NCI-H446 (cell line): ENCODE results near the gene ARMCX4.
A peak's percentile ranks its signal among the peaks of the same experiment; 100 is the strongest.
"Not testable (repeated sequence)": the region's sequence is repeated elsewhere in the genome, so short reads cannot be mapped to it uniquely, and the experiment has no call there.

Source experiments
- DNase-seq, 2 experiments: peaks; one replicate each; lab custom pipeline; 2025; lab: John Stamatoyannopoulos, UW

The ARMCX4 gene

GRCh38 chrX:101485212-101485949 lies at the start of gene ARMCX4:
Gene ARMCX4, plus strand, starts transcription at chrX:101485456. Its CDS starts 3,134 bp downstream, at chrX:101488590.
- peak; percentile 55 to 80 for DNase-seq

GRCh38 chrX:101442085-101442484 lies 43.2 kb upstream of the ARMCX4 start:
- no peak for DNase-seq

- DNase-seq: no peak
These were observed 36.0 kb upstream of the ARMCX4 start for GRCh38 chrX:101449279-101449678.

GRCh38 chrX:101450085-101450484 lies 35.2 kb upstream of the ARMCX4 start:
- no peak for DNase-seq

- no peak for DNase-seq
These were observed 34.3 kb upstream of the ARMCX4 start for GRCh38 chrX:101450961-101451360.

- no peak for DNase-seq
These were observed 33.2 kb upstream of the ARMCX4 start for GRCh38 chrX:101452056-101452455.

- no peak for DNase-seq
These were observed 24.6 kb upstream of the ARMCX4 start for GRCh38 chrX:101460669-101461068.

GRCh38 chrX:101462892-101463291 lies 22.4 kb upstream of the ARMCX4 start:
- peak; percentile 21 to 39 for DNase-seq

- no peak for DNase-seq
These were observed 6.9 kb upstream of the ARMCX4 start for GRCh38 chrX:101478366-101478765.

GRCh38 chrX:101482296-101482695 lies 3.0 kb upstream of the ARMCX4 start:
- DNase-seq: no peak

- no peak for DNase-seq
These were observed 1.6 kb upstream of the ARMCX4 start for GRCh38 chrX:101483705-101484104.

- DNase-seq: no peak
These were observed 1.1 kb upstream of the ARMCX4 start for GRCh38 chrX:101484135-101484534.

- no peak for DNase-seq
These were observed 3.5 kb downstream of the ARMCX4 start for GRCh38 chrX:101488796-101489195.

GRCh38 chrX:101491943-101492342 lies 6.7 kb downstream of the ARMCX4 start:
- DNase-seq: no peak

GRCh38 chrX:101493225-101493624 lies 8.0 kb downstream of the ARMCX4 start:
- no peak for DNase-seq

- not testable (repeated sequence) for DNase-seq
These were observed 17.7 kb downstream of the ARMCX4 start for GRCh38 chrX:101502929-101503328.

- DNase-seq: no peak
These were observed 22.1 kb downstream of the ARMCX4 start for GRCh38 chrX:101507372-101507771.

- no peak for DNase-seq
These were observed 22.7 kb downstream of the ARMCX4 start for GRCh38 chrX:101507986-101508385.

GRCh38 chrX:101530944-101531343 lies 45.7 kb downstream of the ARMCX4 start:
- no peak for DNase-seq
